BE2C (cell line): ENCODE data around the gene EIF2D.

Source experiments
- DNase-seq: peaks from one replicate; pipeline ENCODE4 v3.0.0-alpha.2; 2020
- H3K27me3 ChIP-seq: fragments of 250-450 bp; sonication (Bioruptor Pico); 2 replicates; pipeline ENCODE4 v1.5.1; 2020; ENCODE audit warnings: mild to moderate bottlenecking
- H3K36me3 ChIP-seq: fragments of 250-450 bp; sonication (Bioruptor Pico); 2 replicates; pipeline ENCODE4 v1.5.1; 2020; ENCODE audit warnings: mild to moderate bottlenecking
- H3K4me1 ChIP-seq: fragments of 250-450 bp; sonication (Bioruptor Pico); 2 replicates; pipeline ENCODE4 v1.5.1; 2020
- H3K4me3 ChIP-seq: 2 replicates; pipeline ENCODE4 v1.5.1; 2011; ENCODE audit warnings: low read depth, low read length
- H3K9me3 ChIP-seq: fragments of 250-450 bp; sonication (Bioruptor Pico); 2 replicates; pipeline ENCODE4 v1.5.1; 2020
- CTCF ChIP-seq: IDR thresholded peaks from 2 replicates; pipeline ENCODE4 v1.5.1; 2012; ENCODE audit warnings: mild to moderate bottlenecking, low read depth, low read length

Gene EIF2D

GRCh38 chr1:206573319-206573718 lies 38.9 kb downstream of the EIF2D start:
- no peaks in the 10 kb centered on the region for H3K9me3 ChIP-seq
- DNase-seq, result no peak
- TF ChIP-seq CTCF, result no peak
- no peaks in the 10 kb centered on the region for H3K27me3 ChIP-seq
- no peaks in the 10 kb centered on the region for H3K36me3 ChIP-seq
- no peaks in the 10 kb centered on the region for H3K4me1 ChIP-seq
- no peak overlapping the region for H3K4me3 ChIP-seq

- no peaks in the 10 kb centered on the region for H3K4me1 ChIP-seq
- H3K4me3 ChIP-seq, result no peak overlapping the region
- H3K9me3 ChIP-seq, result no peaks in the 10 kb centered on the region
- H3K27me3 ChIP-seq, result no peaks in the 10 kb centered on the region
- DNase-seq, result no peak
- TF ChIP-seq CTCF, result no peak
- H3K36me3 ChIP-seq, result no peaks in the 10 kb centered on the region
Measured at GRCh38 chr1:206572835-206573234, 39.4 kb downstream of the EIF2D start.

- H3K27me3 ChIP-seq, result no peaks in the 10 kb centered on the region
- TF ChIP-seq CTCF, result no peak
- DNase-seq, result no peak
- H3K4me1 ChIP-seq, result no peaks in the 10 kb centered on the region
- H3K9me3 ChIP-seq, result no peaks in the 10 kb centered on the region
- H3K4me3 ChIP-seq, result no peak overlapping the region
- H3K36me3 ChIP-seq, result no peaks in the 10 kb centered on the region
Measured at GRCh38 chr1:206570529-206570928, 41.7 kb downstream of the EIF2D start.

- no peaks in the 10 kb centered on the region for H3K4me1 ChIP-seq
- no peak for DNase-seq
- TF ChIP-seq CTCF, result no peak
Measured at GRCh38 chr1:206569556-206569955, 42.7 kb downstream of the EIF2D start.

GRCh38 chr1:206568779-206569352 lies 43.4 kb downstream of the EIF2D start:
- Histone ChIP-seq H3K36me3 (no peaks in the 10 kb centered on the region), H3K9me3 (no peaks in the 10 kb centered on the region), H3K4me3 (no peak overlapping the region), H3K27me3 (no peaks in the 10 kb centered on the region), H3K4me1 (no peaks in the 10 kb centered on the region)
- DNase-seq, result no peak
- no peak for TF ChIP-seq CTCF

More at GRCh38 chr1:206569556-206569955, 42.7 kb downstream of the EIF2D start:
- Histone ChIP-seq H3K27me3 (no peaks in the 10 kb centered on the region), H3K4me3 (no peak overlapping the region), H3K36me3 (no peaks in the 10 kb centered on the region), H3K9me3 (no peaks in the 10 kb centered on the region)

- Histone ChIP-seq H3K36me3 (no peaks in the 10 kb centered on the region), H3K9me3 (no peaks in the 10 kb centered on the region), H3K4me1 (no peaks in the 10 kb centered on the region), H3K4me3 (no peak overlapping the region), H3K27me3 (no peaks in the 10 kb centered on the region)
- DNase-seq, result no peak
- TF ChIP-seq CTCF, result no peak
Measured at GRCh38 chr1:206568256-206568655, 44.0 kb downstream of the EIF2D start.
